ENCODE measurements around the gene CAPN8. TPM values are rescaled to one million over a fixed set of nuclear protein-coding genes. Genes with fewer than 3 reads are reported as not detected.

The CAPN8 gene
- total RNA-seq, 1 experiment from 2014 or later = not detected

DNA sequence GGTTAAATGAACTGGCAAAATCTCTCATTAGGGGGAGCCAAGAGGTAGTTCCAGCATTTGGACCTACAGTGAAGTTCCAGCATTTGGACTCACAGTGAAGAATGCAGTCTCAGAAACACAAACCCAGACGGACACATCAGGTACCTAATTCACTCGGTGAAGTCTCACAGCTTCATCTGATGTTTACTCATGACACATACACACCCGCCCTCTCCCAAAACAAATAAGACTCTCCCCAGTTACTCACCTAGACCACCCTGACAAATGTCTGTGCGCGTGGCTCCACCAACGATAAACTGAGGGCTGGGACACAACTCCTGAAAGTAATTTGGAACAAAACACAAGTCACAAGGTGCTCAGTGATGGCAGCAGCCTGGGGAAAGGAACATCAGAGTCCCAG, 11.4 kb downstream of the CAPN8 start:
- no peaks in the 10 kb centered on the region for H3K27me3 ChIP-seq (replicated peaks)
- peaks cover 20% of the 10 kb centered on the region for H3K4me1 ChIP-seq (replicated peaks)
- H3K36me3 ChIP-seq = no peaks in the 10 kb centered on the region
- H3K9me3 ChIP-seq (replicated peaks) = no peaks in the 10 kb centered on the region
- H3K4me3 ChIP-seq = no peak overlapping the region
- H3K27ac ChIP-seq = no peak overlapping the region
- peak; percentile 31 to 47 for DNase-seq (ENCODE audit: low read depth in 1 of 2, low spot score in 2 of 2)

DNA sequence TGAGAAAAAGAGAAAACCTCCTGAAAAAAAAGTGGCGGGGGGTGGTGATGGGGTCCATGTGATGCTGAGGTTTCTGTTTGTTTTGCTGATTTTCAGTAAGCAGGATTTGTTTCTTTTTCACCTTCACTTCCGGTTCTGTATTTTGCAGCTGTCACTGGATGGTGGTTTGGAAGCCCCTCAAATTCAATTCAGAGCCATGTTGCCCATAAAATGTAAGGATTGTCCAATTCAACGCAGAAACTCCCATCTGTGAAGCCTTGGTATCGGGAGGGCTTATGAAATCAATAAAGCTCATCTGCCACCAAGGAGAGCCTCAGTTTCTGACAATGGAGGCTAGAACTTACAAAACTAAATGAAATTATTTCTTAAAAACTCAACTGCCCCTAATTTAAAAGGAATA, 12.1 kb downstream of the CAPN8 start:
- Histone ChIP-seq H3K4me1 (replicated peaks) (peaks cover 20% of the 10 kb centered on the region), H3K27ac (no peak overlapping the region), H3K4me3 (no peak overlapping the region), H3K9me3 (replicated peaks) (no peaks in the 10 kb centered on the region), H3K36me3 (no peaks in the 10 kb centered on the region), H3K27me3 (replicated peaks) (no peaks in the 10 kb centered on the region)
- no peak for DNase-seq (ENCODE audit: low read depth in 1 of 2, low spot score in 2 of 2)

DNA sequence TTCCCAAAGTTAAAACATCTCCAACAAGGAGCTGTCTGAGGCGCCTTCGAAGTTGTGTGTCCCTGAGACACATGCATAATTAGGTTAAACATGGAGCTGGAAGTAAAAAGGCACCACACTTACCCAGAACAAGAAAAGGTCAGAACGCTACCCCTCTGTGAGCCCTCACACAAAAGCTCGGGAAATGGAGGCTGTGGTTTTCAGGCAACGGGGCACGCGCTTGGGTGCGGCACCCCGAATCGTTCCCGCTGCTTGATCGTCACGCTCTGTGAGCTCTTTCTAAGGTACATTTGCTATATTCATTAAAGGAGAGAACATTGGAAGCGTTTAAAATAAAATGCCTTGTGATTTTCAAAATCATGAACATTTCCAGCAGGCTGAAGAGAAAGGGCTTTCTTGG, 12.5 kb downstream of the CAPN8 start:
- Histone ChIP-seq H3K36me3 (no peaks in the 10 kb centered on the region), H3K27me3 (replicated peaks) (no peaks in the 10 kb centered on the region), H3K9me3 (replicated peaks) (no peaks in the 10 kb centered on the region), H3K27ac (no peak overlapping the region), H3K4me3 (no peak overlapping the region), H3K4me1 (replicated peaks) (peaks cover 20% of the 10 kb centered on the region)
- no peak for DNase-seq (ENCODE audit: low read depth in 1 of 2, low spot score in 2 of 2)

DNA sequence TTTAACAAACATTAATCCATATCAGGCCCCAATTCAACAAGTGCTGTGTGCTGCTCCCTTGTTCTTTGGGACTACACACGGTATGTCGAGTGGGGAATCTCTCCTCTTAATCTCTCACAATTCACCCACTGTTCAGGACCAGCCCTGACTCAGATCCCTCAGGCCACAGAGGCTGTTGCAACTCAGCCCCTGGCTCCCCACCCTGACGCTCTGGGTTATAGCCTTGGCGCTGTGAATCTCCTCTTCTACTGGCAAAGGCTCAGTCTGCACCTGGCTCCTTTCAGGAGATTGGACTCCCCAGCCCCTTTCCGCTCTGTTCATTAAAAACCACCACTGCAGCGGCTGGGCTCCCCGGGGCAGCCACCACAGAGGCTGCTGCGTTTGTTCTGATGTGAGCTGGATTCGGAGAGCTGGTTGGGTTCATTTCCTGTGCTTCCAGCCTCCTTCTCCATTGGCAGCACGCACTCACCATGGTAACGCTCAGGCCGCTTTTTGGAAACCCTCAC, 13.0 kb downstream of the CAPN8 start:
- Histone ChIP-seq H3K27ac (no peak overlapping the region), H3K36me3 (no peaks in the 10 kb centered on the region), H3K4me3 (no peak overlapping the region), H3K9me3 (replicated peaks) (no peaks in the 10 kb centered on the region), H3K4me1 (replicated peaks) (peaks cover 20% of the 10 kb centered on the region), H3K27me3 (replicated peaks) (no peaks in the 10 kb centered on the region)
- no peak for DNase-seq (ENCODE audit: low read depth in 1 of 2, low spot score in 2 of 2)

DNA sequence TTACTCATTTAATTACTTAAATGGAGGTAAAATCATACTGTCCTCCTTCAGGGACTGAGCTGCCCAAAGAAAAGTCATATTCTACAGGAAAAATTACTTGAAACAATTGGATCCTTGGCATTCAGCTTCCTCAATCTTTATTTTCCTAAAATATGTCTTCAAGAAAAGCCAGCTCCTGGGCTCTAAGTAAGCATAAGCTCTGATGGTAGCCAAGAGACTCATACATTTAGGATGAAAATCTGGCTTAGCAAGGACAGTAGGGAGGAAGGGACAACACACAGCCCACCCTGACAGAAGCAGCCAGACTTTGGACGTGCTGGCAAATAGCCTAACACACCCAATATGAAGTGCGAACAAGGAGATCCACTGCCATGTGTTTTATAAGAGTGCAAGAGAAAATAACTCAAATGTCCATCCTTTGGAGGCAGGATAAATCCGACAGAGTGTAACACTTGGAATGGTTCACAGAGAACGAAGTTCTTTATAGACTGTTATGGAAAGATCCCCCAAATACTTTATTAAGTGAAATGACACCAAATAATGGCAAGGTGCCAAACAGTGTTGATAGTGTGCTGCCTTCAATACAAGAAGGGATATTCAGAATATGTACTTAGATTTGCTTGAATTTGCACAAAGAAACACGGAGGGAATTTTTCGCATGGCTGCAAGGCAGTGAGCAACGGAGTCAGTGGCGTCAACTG, 14.1 kb downstream of the CAPN8 start:
- H3K36me3 ChIP-seq = no peaks in the 10 kb centered on the region
- no peak overlapping the region for H3K27ac ChIP-seq
- H3K9me3 ChIP-seq (replicated peaks) = no peaks in the 10 kb centered on the region
- no peak overlapping the region for H3K4me3 ChIP-seq
- H3K27me3 ChIP-seq (replicated peaks) = no peaks in the 10 kb centered on the region
- no peak for DNase-seq (ENCODE audit: low read depth in 1 of 2, low spot score in 2 of 2)
- peaks cover 20% of the 10 kb centered on the region for H3K4me1 ChIP-seq (replicated peaks)

DNA sequence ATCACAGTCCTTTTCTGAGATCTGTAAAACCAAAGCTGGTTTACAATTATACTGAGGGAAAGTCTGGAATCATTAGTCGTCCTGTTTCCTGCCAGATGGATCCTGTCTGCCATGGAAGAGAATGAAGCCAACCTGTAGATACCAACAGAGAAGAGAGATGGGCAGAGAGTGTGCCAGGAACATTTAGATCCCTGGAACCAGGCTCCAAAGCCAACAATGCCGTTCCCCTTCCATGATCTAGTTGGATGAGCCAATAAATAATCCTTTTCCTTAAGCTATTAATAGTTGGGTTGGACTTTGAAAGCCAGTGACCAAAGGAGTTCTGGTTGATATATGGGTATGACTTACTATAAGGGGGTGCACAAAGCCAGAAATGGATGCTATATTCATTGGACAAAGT, 15.0 kb downstream of the CAPN8 start:
- DNase-seq (ENCODE audit: low read depth in 1 of 2, low spot score in 2 of 2) = no peak
- no peaks in the 10 kb centered on the region for H3K36me3 ChIP-seq
- no peak overlapping the region for H3K27ac ChIP-seq
- H3K4me3 ChIP-seq = no peak overlapping the region
- no peaks in the 10 kb centered on the region for H3K9me3 ChIP-seq (replicated peaks)
- no peaks in the 10 kb centered on the region for H3K27me3 ChIP-seq (replicated peaks)
- peaks cover 19% of the 10 kb centered on the region for H3K4me1 ChIP-seq (replicated peaks)

DNA sequence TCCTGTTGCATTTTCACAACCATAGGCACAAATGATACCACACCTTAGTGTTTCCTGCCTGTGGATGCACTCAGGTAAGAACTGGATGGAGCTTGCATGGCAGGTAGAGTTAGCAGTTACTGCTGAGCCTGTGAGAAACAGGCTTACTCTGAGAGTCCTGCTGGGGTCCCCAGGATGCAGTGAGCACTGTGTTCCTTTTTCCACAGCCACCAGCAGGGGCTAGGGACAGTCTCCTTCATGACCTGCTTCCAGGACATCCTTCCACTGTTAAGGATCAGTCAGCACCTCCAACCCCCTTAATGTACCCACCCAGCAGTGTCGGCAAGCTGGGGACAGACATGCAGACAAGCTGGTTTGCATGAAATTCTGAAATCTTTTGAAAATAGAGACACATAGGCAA, 16.3 kb downstream of the CAPN8 start:
- DNase-seq (ENCODE audit: low read depth in 1 of 2, low spot score in 2 of 2) = no peak
- Histone ChIP-seq H3K4me1 (replicated peaks) (peaks cover 9% of the 10 kb centered on the region), H3K9me3 (replicated peaks) (no peaks in the 10 kb centered on the region), H3K36me3 (no peaks in the 10 kb centered on the region), H3K4me3 (no peak overlapping the region), H3K27ac (no peak overlapping the region), H3K27me3 (replicated peaks) (no peaks in the 10 kb centered on the region)

DNA sequence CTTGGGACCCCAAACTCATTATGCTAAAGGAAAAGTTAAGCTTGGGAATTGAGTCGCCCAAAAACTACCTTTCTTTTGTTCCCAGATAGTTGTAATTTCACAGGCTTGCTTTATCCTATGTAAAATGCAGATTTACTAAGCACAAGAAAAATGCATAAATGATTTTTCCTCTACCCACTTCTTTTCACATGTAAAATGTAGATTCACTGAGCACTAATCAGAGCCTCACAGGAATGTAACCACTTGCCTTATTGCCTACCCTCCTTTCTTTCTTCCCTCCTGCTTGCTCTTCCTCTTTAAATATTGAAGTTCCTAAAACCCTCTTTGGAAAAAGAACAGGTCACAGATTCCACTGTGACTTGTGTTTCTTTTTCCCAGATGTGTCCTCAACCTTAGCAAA, 18.3 kb downstream of the CAPN8 start:
- Histone ChIP-seq H3K4me1 (replicated peaks) (no peaks in the 10 kb centered on the region), H3K9me3 (replicated peaks) (no peaks in the 10 kb centered on the region), H3K36me3 (no peaks in the 10 kb centered on the region), H3K4me3 (no peak overlapping the region), H3K27ac (no peak overlapping the region), H3K27me3 (replicated peaks) (0 out of 2 replicates have a peak, but pooled peaks cover 2% of the 10 kb centered on the region)
- no peak for DNase-seq (ENCODE audit: low read depth in 1 of 2, low spot score in 2 of 2)

DNA sequence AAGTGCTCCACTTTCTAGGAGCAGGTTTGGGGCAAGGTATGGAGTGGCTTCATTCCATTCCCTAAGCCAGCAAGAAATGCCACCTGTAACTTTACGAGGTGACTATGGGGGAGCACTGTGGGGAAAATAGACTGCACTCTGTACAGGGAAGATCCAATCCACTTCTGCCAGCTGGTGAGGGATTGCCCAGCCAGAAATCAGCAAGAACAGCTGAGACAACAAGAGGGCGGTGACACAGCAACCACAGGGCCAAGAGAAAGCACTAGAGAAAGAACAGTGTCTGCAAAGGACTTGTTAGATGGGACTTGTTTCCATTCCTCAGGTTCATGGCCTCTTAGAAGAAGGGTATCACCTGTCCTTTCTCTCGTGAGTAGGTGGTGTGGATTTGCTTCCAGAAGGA, 19.6 kb downstream of the CAPN8 start:
- no peak overlapping the region for H3K27ac ChIP-seq
- H3K9me3 ChIP-seq (replicated peaks) = no peaks in the 10 kb centered on the region
- no peaks in the 10 kb centered on the region for H3K4me1 ChIP-seq (replicated peaks)
- H3K27me3 ChIP-seq (replicated peaks) = 0 out of 2 replicates have a peak, but pooled peaks cover 7% of the 10 kb centered on the region
- no peaks in the 10 kb centered on the region for H3K36me3 ChIP-seq
- DNase-seq (ENCODE audit: low read depth in 1 of 2, low spot score in 2 of 2) = no peak
- H3K4me3 ChIP-seq = no peak overlapping the region

DNA sequence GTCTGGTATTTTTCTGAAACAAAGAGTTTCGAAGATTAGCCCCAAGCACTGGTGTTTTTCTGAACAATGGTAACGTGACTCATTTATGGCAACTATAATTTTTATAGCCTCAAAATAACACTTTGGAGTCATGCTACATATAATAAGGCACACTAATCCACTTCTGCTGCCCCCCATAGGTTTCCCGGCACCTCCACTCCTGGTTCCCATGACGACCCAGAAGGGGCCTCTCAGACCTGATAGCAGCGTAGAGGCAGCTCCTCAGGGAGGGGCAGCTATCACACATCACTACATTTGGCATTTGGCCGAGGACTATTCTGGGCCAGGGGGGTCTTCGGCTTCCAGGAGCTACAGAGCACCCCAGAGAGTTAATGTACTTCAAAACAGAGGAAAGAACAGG, 23.3 kb downstream of the CAPN8 start:
- H3K9me3 ChIP-seq (replicated peaks) = no peaks in the 10 kb centered on the region; the same call in 1 of the 2 replicates
- no peak for DNase-seq (ENCODE audit: low read depth in 1 of 2, low spot score in 2 of 2)
- peaks cover 12% of the 10 kb centered on the region; the same call in 1 of the 2 replicates for H3K27me3 ChIP-seq (replicated peaks)
- H3K36me3 ChIP-seq = no peaks in the 10 kb centered on the region
- no peaks in the 10 kb centered on the region for H3K4me1 ChIP-seq (replicated peaks)
- H3K27ac ChIP-seq = no peak overlapping the region
- H3K4me3 ChIP-seq = no peak overlapping the region

DNA sequence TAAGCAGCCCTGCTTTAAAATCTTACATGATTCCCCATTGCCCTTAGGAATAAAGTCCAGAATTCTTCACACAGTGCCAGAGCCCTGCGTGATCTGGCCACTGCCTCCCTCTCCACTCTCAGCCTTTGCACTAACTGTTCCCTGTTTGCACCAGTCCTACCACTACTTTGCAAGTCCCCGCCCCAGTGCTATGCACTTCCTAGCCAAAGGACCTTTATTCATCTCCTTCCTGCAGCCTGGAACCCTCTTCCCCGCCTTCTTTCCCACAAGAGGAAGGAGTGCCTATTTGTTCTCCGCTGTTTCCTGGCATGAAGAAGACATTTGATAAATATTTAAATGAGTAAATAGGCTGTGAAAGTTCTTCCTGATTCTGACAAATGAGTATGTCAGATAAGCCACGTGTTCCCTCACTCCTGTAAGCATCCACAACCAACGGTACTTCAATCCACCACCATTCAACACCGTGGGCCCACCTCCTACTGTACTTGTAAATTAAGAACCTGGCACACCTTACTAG, 23.9 kb downstream of the CAPN8 start:
- H3K9me3 ChIP-seq (replicated peaks) = no peaks in the 10 kb centered on the region; the same call in 1 of the 2 replicates
- no peak for DNase-seq (ENCODE audit: low read depth in 1 of 2, low spot score in 2 of 2)
- H3K27ac ChIP-seq = no peak overlapping the region
- no peaks in the 10 kb centered on the region for H3K36me3 ChIP-seq
- H3K4me3 ChIP-seq = no peak overlapping the region
- H3K4me1 ChIP-seq (replicated peaks) = no peaks in the 10 kb centered on the region
- H3K27me3 ChIP-seq (replicated peaks) = peaks cover 12% of the 10 kb centered on the region; the same call in 1 of the 2 replicates

DNA sequence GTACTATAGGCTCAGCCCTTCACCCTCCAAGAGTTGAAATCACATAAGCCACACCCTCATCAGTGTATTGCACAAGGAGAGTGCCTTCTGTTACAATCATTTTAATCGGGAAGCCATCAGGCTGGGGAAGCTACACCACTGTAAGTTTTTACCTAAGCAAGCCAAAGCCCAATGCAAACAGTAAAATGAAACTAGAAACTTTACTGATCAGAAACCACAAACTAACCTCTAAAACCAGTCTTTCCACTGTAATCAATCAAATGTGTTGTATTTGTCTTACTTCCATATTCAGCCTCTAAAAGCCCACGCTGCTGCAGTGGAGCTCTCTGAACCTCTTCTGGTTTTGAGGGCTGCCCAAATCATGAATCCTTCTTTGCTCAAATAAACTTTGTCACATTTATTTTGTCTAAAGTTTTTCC, 26.2 kb downstream of the CAPN8 start:
- Histone ChIP-seq H3K4me1 (replicated peaks) (no peaks in the 10 kb centered on the region), H3K36me3 (no peaks in the 10 kb centered on the region), H3K4me3 (no peak overlapping the region), H3K9me3 (replicated peaks) (no peaks in the 10 kb centered on the region; the same call in 1 of the 2 replicates), H3K27ac (no peak overlapping the region), H3K27me3 (replicated peaks) (peaks cover 12% of the 10 kb centered on the region; the same call in 1 of the 2 replicates)
- DNase-seq (ENCODE audit: low read depth in 1 of 2, low spot score in 2 of 2) = no peak

DNA sequence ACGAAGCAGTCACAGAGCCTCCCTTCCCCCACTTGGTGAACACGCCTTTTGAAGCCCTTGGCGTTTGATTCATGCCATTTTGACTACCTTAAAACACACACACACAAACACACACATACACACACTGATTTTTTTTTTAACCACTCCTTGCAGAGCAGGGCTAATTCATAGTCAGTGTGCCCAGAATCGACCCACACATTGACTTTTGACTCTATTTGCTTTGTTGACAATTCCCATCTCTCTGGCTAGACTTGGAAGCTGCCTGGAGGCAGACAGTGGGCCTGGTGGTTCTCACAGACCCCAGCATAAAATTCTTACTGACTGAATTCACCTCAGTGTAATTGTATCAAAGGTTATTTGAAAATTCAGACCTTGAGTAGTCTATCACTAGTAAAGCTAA, 30.3 kb downstream of the CAPN8 start:
- DNase-seq (ENCODE audit: low read depth in 1 of 2, low spot score in 2 of 2) = no peak
- Histone ChIP-seq H3K27me3 (replicated peaks) (peaks cover 6% of the 10 kb centered on the region), H3K4me3 (no peak overlapping the region), H3K4me1 (replicated peaks) (no peaks in the 10 kb centered on the region), H3K9me3 (replicated peaks) (0 out of 2 replicates have a peak, but pooled peaks cover 3% of the 10 kb centered on the region), H3K27ac (no peak overlapping the region), H3K36me3 (no peaks in the 10 kb centered on the region)

DNA sequence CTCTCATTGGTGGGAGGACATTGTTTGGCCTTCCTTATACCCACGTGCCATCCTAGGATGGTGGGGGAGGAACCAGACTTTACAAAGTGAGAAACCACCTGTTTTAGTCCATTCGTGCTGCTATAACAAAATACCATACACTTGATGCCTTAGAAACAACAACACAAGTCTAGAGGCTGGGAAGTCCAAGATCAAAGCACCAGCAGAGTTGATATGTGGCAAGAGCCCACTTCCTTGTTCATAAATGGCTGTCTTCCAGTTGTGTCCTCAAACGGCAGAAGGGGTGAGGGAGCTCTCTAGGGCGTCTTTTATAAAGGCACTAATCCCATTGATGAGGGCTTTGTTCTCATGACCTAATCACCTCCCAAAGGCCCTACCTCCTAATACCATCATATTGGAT, 31.1 kb downstream of the CAPN8 start:
- no peak for DNase-seq (ENCODE audit: low read depth in 1 of 2, low spot score in 2 of 2)
- H3K36me3 ChIP-seq = no peaks in the 10 kb centered on the region
- H3K4me3 ChIP-seq = no peak overlapping the region
- H3K4me1 ChIP-seq (replicated peaks) = no peaks in the 10 kb centered on the region
- 0 out of 2 replicates have a peak, but pooled peaks cover 3% of the 10 kb centered on the region for H3K9me3 ChIP-seq (replicated peaks)
- peaks cover 6% of the 10 kb centered on the region for H3K27me3 ChIP-seq (replicated peaks)
- no peak overlapping the region for H3K27ac ChIP-seq

All from SJSA1 (cell line).